H1 (cell line): ENCODE results near the gene PLCXD1. TPM values are rescaled to one million over a fixed set of nuclear protein-coding genes. Genes with fewer than 3 reads are reported as not detected.
A peak's percentile ranks its signal among the peaks of the same experiment; 100 is the strongest.

Experiments used
- CTCF ChIA-PET: fragments of 300-600 bp; sonication (Branson Sonifier 250); formaldehyde crosslinking; loops from one replicate; lab custom pipeline; 2021; ENCODE audit not compliant: partially characterized antibody; lab: Charles Lee
- POLR2A ChIA-PET: fragments of 300-600 bp; sonication (Branson Sonifier 250); formaldehyde crosslinking; loops from one replicate; lab custom pipeline; 2021; ENCODE audit warnings: inconsistent platforms; ENCODE audit not compliant: partially characterized antibody; lab: Charles Lee
- DNase-seq, 2 experiments: peaks; one replicate each; pipeline versions ENCODE4 v3.0.0 to v3.0.0-alpha.2; 2010 to 2022; ENCODE audit warnings: low spot score in 2 of 2, low read depth in 1 of 2, mixed read lengths in 1 of 2
- FAIRE-seq: peaks from 2 replicates; lab custom pipeline; 2011; peaks lifted over from hg19 to GRCh38; lab: Jason Lieb, UNC
- H2AFZ ChIP-seq: 2 replicates; pipeline ENCODE4 v1.8.1; 2012; ENCODE audit warnings: low read length, inconsistent platforms
- H2AK5ac ChIP-seq: 2 replicates; pipeline ENCODE4 v1.6.1; 2013; ENCODE audit warnings: low read depth, low read length
- H2BK120ac ChIP-seq: replicated peaks from 2 replicates; pipeline ENCODE3; 2013; ENCODE audit warnings: low read depth, low read length, inconsistent platforms
- H2BK12ac ChIP-seq: 2 replicates; pipeline ENCODE4 v1.6.1; 2013; ENCODE audit warnings: low read depth, low read length
- H2BK15ac ChIP-seq: 2 replicates; pipeline ENCODE4 v1.6.1; 2013; ENCODE audit warnings: low read length
- H2BK20ac ChIP-seq: 2 replicates; pipeline ENCODE4 v1.6.1; 2013; ENCODE audit warnings: low read length
- H2BK5ac ChIP-seq: 2 replicates; pipeline ENCODE4 v1.6.1; 2013; ENCODE audit warnings: low read depth, low read length
- H3K14ac ChIP-seq: 2 replicates; pipeline ENCODE4 v1.6.1; 2013; ENCODE audit warnings: inconsistent platforms; ENCODE audit not compliant: insufficient read length
- H3K18ac ChIP-seq: 2 replicates; pipeline ENCODE4 v1.6.1; 2013; ENCODE audit warnings: low read length; ENCODE audit errors: extremely low read depth
- H3K23ac ChIP-seq: 2 replicates; pipeline ENCODE4 v1.6.1; 2013; ENCODE audit warnings: inconsistent platforms; ENCODE audit not compliant: insufficient read length
- H3K23me2 ChIP-seq: 2 replicates; pipeline ENCODE4 v1.6.1; 2013; ENCODE audit warnings: low read depth, low read length
- H3K27ac ChIP-seq: 2 replicates; pipeline ENCODE4 v1.6.1; 2011; ENCODE audit warnings: low read depth, low read length, inconsistent platforms
- H3K27me3 ChIP-seq, 4 experiments: replicated peaks in 1 of 4; 1 replicate in 1 of 4; 2 replicates in 3 of 4; pipeline versions ENCODE4 v1.6.1 to v1.8.1; 2011 to 2013; ENCODE audit warnings: low read length in 3 of 4, mild to moderate bottlenecking in 3 of 4, inconsistent platforms in 2 of 4, mixed read lengths in 2 of 4, moderate library complexity in 1 of 4; ENCODE audit not compliant: control insufficient read depth in 3 of 4, insufficient read depth in 3 of 4; ENCODE audit errors: extremely low read depth in 1 of 4
- H3K36me3 ChIP-seq, 4 experiments: 2 replicates each; pipeline versions ENCODE4 v1.6.1 to v1.8.1; 2011 to 2013; ENCODE audit warnings: mild to moderate bottlenecking in 4 of 4, low read length in 3 of 4, moderate library complexity in 2 of 4, control low read depth in 1 of 4, inconsistent platforms in 1 of 4; ENCODE audit not compliant: insufficient read depth in 4 of 4, control insufficient read depth in 2 of 4
- H3K4ac ChIP-seq: replicated peaks from 2 replicates; pipeline ENCODE3; 2013; ENCODE audit warnings: low read length, low read depth, mixed read lengths, inconsistent platforms; ENCODE audit not compliant: insufficient read length
- H3K4me1 ChIP-seq, 4 experiments: replicated peaks in 1 of 4; 1 replicate in 1 of 4; 2 replicates in 3 of 4; pipeline versions ENCODE4 v1.6.1 to v1.8.1; 2011 to 2013; ENCODE audit warnings: low read length in 3 of 4, inconsistent platforms in 2 of 4, mixed read lengths in 1 of 4; ENCODE audit not compliant: insufficient read depth in 4 of 4, control insufficient read depth in 3 of 4
- H3K4me2 ChIP-seq, 2 experiments: 2 replicates each; pipeline versions ENCODE4 v1.6.1 to v1.8.1; 2011 to 2013; ENCODE audit warnings: low read depth in 2 of 2, low read length in 2 of 2, control low read depth in 1 of 2, inconsistent platforms in 1 of 2, mild to moderate bottlenecking in 1 of 2; ENCODE audit not compliant: insufficient read depth in 1 of 2
- H3K4me3 ChIP-seq, 4 experiments: fragments of 200-600, 300-600 bp in 1 of 4; sonication (generic), shearing (Covaris generic), sonication (Bioruptor Twin) in 1 of 4; 2 replicates each; pipeline versions ENCODE4 v1.5.1 to v1.8.1; 2011 to 2016; ENCODE audit warnings: low read length in 4 of 4, low read depth in 3 of 4, control low read depth in 2 of 4, inconsistent platforms in 2 of 4, mild to moderate bottlenecking in 2 of 4, mixed read lengths in 1 of 4, moderate library complexity in 1 of 4; ENCODE audit not compliant: insufficient read depth in 2 of 4; ENCODE audit errors: extremely low read depth in 1 of 4
- H3K56ac ChIP-seq: replicated peaks from 2 replicates; pipeline ENCODE3; 2013; ENCODE audit warnings: low read depth, mild to moderate bottlenecking, mixed read lengths, low read length, inconsistent platforms; ENCODE audit not compliant: insufficient read length
- H3K79me1 ChIP-seq: 2 replicates; pipeline ENCODE4 v1.6.1; 2013; ENCODE audit warnings: low read depth, low read length, control low read depth
- H3K79me2 ChIP-seq, 2 experiments: 2 replicates each; pipeline versions ENCODE4 v1.6.1 to v1.8.1; 2012 to 2013; ENCODE audit warnings: low read length in 2 of 2, mild to moderate bottlenecking in 2 of 2, inconsistent platforms in 1 of 2; ENCODE audit not compliant: insufficient read depth in 2 of 2, control insufficient read depth in 1 of 2
- H3K9ac ChIP-seq, 4 experiments: replicated peaks in 1 of 4; 1 replicate in 1 of 4; 2 replicates in 3 of 4; pipeline versions ENCODE4 v1.6.1 to v1.8.1; 2011 to 2013; ENCODE audit warnings: low read depth in 3 of 4, low read length in 3 of 4, control low read depth in 2 of 4, mild to moderate bottlenecking in 2 of 4, moderate library complexity in 2 of 4, inconsistent platforms in 1 of 4; ENCODE audit errors: extremely low read depth in 1 of 4
- H3K9me3 ChIP-seq, 2 experiments: 2 replicates each; pipeline versions ENCODE4 v1.6.1 to v1.8.1; 2012 to 2013; ENCODE audit warnings: mild to moderate bottlenecking in 2 of 2, moderate library complexity in 2 of 2, control low read depth in 1 of 2, inconsistent platforms in 1 of 2, low read depth in 1 of 2, low read length in 1 of 2, mixed read lengths in 1 of 2; ENCODE audit not compliant: insufficient read depth in 2 of 2
- H4K20me1 ChIP-seq, 2 experiments: replicated peaks in 1 of 2; 2 replicates each; pipeline versions ENCODE3 to v1.8.1; 2011 to 2013; ENCODE audit warnings: inconsistent platforms in 2 of 2, low read length in 2 of 2, mild to moderate bottlenecking in 1 of 2; ENCODE audit not compliant: insufficient read depth in 2 of 2, control insufficient read depth in 1 of 2
- H4K5ac ChIP-seq: 2 replicates; pipeline ENCODE4 v1.6.1; 2013; ENCODE audit warnings: low read length, low read depth, mixed read lengths, inconsistent platforms; ENCODE audit not compliant: insufficient read length
- H4K8ac ChIP-seq: 2 replicates; pipeline ENCODE4 v1.8.0; 2013; ENCODE audit warnings: mild to moderate bottlenecking, moderate library complexity, low read length, inconsistent platforms; ENCODE audit not compliant: insufficient read depth; ENCODE audit errors: extremely low read depth
- H4K91ac ChIP-seq: replicated peaks from 2 replicates; pipeline ENCODE3; 2013; ENCODE audit warnings: low read length, mixed read lengths, inconsistent platforms; ENCODE audit not compliant: insufficient read length
- ATF2 ChIP-seq: IDR thresholded peaks from 2 replicates; pipeline ENCODE4 v1.6.1; 2012; ENCODE audit warnings: low read length, inconsistent platforms
- CTBP2 ChIP-seq: IDR thresholded peaks from 2 replicates; pipeline ENCODE4 v1.7.0; 2011; ENCODE audit warnings: borderline replicate concordance, mild to moderate bottlenecking, moderate library complexity, mixed read lengths, low read length; ENCODE audit not compliant: insufficient read depth, insufficient read length
- FOSL1 ChIP-seq: IDR thresholded peaks from 2 replicates; pipeline ENCODE4 v1.6.1; 2011; ENCODE audit warnings: mild to moderate bottlenecking, low read depth, low read length, moderate library complexity; ENCODE audit not compliant: insufficient read depth
- HDAC2 ChIP-seq, 2 experiments: fragments of 300-600 bp in 1 of 2; sonication (generic) in 1 of 2; IDR thresholded peaks; 2 replicates each; pipeline ENCODE4 v1.6.1; 2011 to 2012; ENCODE audit warnings: low read depth in 2 of 2, low read length in 2 of 2, mild to moderate bottlenecking in 2 of 2, moderate library complexity in 2 of 2, borderline replicate concordance in 1 of 2, inconsistent platforms in 1 of 2
- POLR2A ChIP-seq, 2 experiments: IDR thresholded peaks; 1 replicate in 1 of 2; 2 replicates in 1 of 2; pipeline ENCODE4 v1.6.1; 2011; ENCODE audit warnings: low read depth in 2 of 2, low read length in 2 of 2, mild to moderate bottlenecking in 2 of 2; ENCODE audit errors: control extremely low read depth in 1 of 2
- POLR2AphosphoS5 ChIP-seq: IDR thresholded peaks from 2 replicates; pipeline ENCODE4 v1.6.1; 2011; ENCODE audit warnings: low read depth, low read length
- SAP30 ChIP-seq: fragments of 300-600 bp; sonication (generic); IDR thresholded peaks from 2 replicates; pipeline ENCODE4 v1.7.1; 2012; ENCODE audit warnings: low read length, moderate library complexity, mild to moderate bottlenecking, inconsistent platforms; ENCODE audit not compliant: insufficient read depth, insufficient replicate concordance
- SRF ChIP-seq: IDR thresholded peaks from 2 replicates; pipeline ENCODE4 v1.6.1; 2011; ENCODE audit warnings: mild to moderate bottlenecking, low read depth, low read length, moderate library complexity
- WGBS, 2 experiments: shearing (Covaris generic) in 1 of 2; methylation state at CpG; one replicate each; pipeline versions ENCODE4 v1.1.6 to v1.1.7; 2013 to 2015; ENCODE audit warnings: low lambda C conversion rate in 2 of 2, mixed read lengths in 2 of 2, inconsistent platforms in 1 of 2, low coverage in 1 of 2, missing lambda C conversion rate in 1 of 2; ENCODE audit not compliant: insufficient replicate concordance in 2 of 2, insufficient coverage in 1 of 2, insufficient read length in 1 of 2; ENCODE audit errors: extremely low coverage in 1 of 2, missing lambda C conversion rate in 1 of 2; 5-methylcytosine and 5-hydroxymethylcytosine counted together
- polyA plus RNA-seq, 7 experiments: library from polyadenylated mRNA; depleted of rRNA in 3 of 7; stranded (reverse) in 5 of 7; unstranded in 2 of 7; fragments of >200 nt in 5 of 7; fragments of 200-250 nt in 2 of 7; gene quantifications; 1 replicate in 5 of 7; 2 replicates in 1 of 7; 4 replicates in 1 of 7; pipeline versions ENCODE4 v1.2.1 to v1.2.3, GENCODE V29; 2011 to 2013; ENCODE audit warnings: missing spikeins in 2 of 7, mixed read lengths in 2 of 7
- total RNA-seq: library from RNA; stranded (reverse); fragmentation: NEBNext Ultra II Directional; extraction: Animal tissue kit (Norgen Biotek cat#: 25700); gene quantifications from 2 replicates; pipeline ENCODE4 v1.2.1, GENCODE V29; 2021
- TF ChIP-seq, protein P1 (sequence below): IDR thresholded peaks from 2 replicates; pipeline ENCODE4 v1.6.1; 2012; ENCODE audit warnings: inconsistent platforms

The PLCXD1 gene
- total and polyA plus RNA-seq, 2 of the 8 experiments (the other 6 are each of a cell fraction or from before 2014, with no cell fraction given) = 93.6 to 124 TPM

DNA sequence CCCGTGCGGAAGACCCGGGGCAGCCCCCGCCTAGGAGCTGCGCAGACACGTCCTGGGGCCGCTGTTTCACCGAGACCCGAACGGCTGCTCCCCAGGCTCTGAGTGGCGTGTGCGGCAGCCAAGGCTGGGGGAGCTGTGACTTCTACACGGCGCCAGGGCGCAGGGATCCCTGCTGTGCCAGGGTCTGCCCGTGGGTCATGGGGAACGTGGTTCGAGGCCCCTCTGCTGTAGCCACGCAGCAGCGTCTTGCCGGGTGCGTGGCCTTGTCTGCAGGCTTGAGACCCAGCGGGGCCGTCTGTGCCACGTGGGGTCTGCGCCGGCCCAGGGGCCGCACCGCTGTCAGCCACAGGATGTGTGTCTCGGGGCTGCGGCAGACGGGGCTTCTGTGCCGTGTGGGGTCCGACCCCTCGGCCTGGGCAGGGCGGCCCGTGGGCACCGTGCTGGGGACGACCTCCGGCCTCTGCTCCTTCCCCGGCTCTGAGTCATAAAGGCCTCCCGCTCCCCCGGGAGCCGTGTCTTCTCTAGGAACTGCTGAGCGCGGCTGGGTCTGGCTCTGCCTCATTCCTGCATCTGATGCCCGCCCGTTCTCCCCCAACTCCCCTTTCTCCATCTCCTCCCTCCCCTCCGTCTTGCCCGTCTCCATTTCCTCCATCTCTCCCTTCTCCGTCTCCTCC, 50.1 kb downstream of the PLCXD1 start:
- CTCF ChIA-PET = no interaction called here
- no peak overlapping the region for H3K27ac ChIP-seq
- no peak overlapping the region for H2BK20ac ChIP-seq
- no peak overlapping the region for H3K23ac ChIP-seq
- 0 out of 2 replicates have a peak overlapping the region, but pooled peaks have one; percentile 43 for H2BK12ac ChIP-seq
- H2AFZ ChIP-seq = no peak overlapping the region; the same call in 1 of the 2 replicates
- no peak overlapping the region for H3K4ac ChIP-seq
- peak overlapping the region in 2 of 4 experiments; percentile 28 to 34; a peak in 3 of 7 replicates for H3K9ac ChIP-seq
- FAIRE-seq = no peak
- H3K4me1 ChIP-seq = peaks cover 0 to 5% (median 2%) of the 10 kb centered on the region in 4 experiments; a peak in 3 of 7 replicates
- no peaks in the 10 kb centered on the region for H3K23me2 ChIP-seq
- H2AK5ac ChIP-seq = no peak overlapping the region
- H4K5ac ChIP-seq = peak overlapping the region; percentile 29
- H3K56ac ChIP-seq = no peak overlapping the region
- H2BK120ac ChIP-seq = no peak overlapping the region
- peaks cover 0 to 2% (median 0%) of the 10 kb centered on the region in 4 experiments; a peak in 1 of 7 replicates for H3K27me3 ChIP-seq
- peak overlapping the region; percentile 46 to 96 for H3K4me2 ChIP-seq
- POLR2A ChIA-PET = no interaction called here
- no peaks in the 10 kb centered on the region for H3K9me3 ChIP-seq
- peak in 1 of 2 experiments; percentile 72 for DNase-seq
- H3K18ac ChIP-seq = peak overlapping the region; percentile 24; the same call in 1 of the 2 replicates
- H3K4me3 ChIP-seq = peak overlapping the region in 3 of 4 experiments; percentile 38 to 55 (median 47); a peak in 6 of 8 replicates
- no peaks in the 10 kb centered on the region for H3K79me2 ChIP-seq
- no peak overlapping the region; the same call in 1 of the 2 replicates for H2BK5ac ChIP-seq
- H3K36me3 ChIP-seq = peaks cover 0 to 20% (median 1%) of the 10 kb centered on the region in 4 experiments; a peak in 4 of 8 replicates
- H3K14ac ChIP-seq = peak overlapping the region; percentile 96
- peak overlapping the region; percentile 71 for H4K8ac ChIP-seq
- H4K20me1 ChIP-seq = peaks cover 0 to 13% of the 10 kb centered on the region in 2 experiments
- peak overlapping the region; percentile 74 for H4K91ac ChIP-seq
- WGBS, 2 experiments = 7% methylated on average over 38 of the region's 51 CpGs; no CpG with 5 or more reads in 1 of the 2 experiments
- H3K79me1 ChIP-seq = no peaks in the 10 kb centered on the region
- H2BK15ac ChIP-seq = peak overlapping the region; percentile 88; the same call in 1 of the 2 replicates
- no peak for TF ChIP-seq FOSL1
- no peak for TF ChIP-seq ATF2
- TF ChIP-seq SAP30 = no peak
- TF ChIP-seq, protein P1, sequence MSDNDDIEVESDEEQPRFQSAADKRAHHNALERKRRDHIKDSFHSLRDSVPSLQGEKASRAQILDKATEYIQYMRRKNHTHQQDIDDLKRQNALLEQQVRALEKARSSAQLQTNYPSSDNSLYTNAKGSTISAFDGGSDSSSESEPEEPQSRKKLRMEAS = peak; percentile 81
- no peak for TF ChIP-seq SRF
- no peak for TF ChIP-seq CTBP2
- TF ChIP-seq POLR2AphosphoS5 = peak; percentile 12
- TF ChIP-seq POLR2A (IDR thresholded peaks at IDR 0.05; ENCODE audit: control extremely low read depth in 1 of 2, low read depth in 2 of 2, low read length in 2 of 2) = peak in 1 of 2 experiments; percentile 71; a peak in 2 of 3 replicates
- peak in 1 of 2 experiments; percentile 71; a peak in 1 of 4 replicates for TF ChIP-seq HDAC2 (IDR thresholded peaks at IDR 0.05; ENCODE audit: borderline replicate concordance in 1 of 2, low read depth in 2 of 2, low read length in 2 of 2)
